Kidney (tissue), 14 donors: ENCODE measurements around the gene NTNG1. TPM values are rescaled to one million over a fixed set of nuclear protein-coding genes. Genes with fewer than 3 reads are reported as not detected.
A peak's percentile ranks its signal among the peaks of the same experiment; 100 is the strongest.

ENCODE experiments used
- DNase-seq, 5 donors: peaks; one replicate each; pipeline ENCODE4 v3.0.0-alpha.2; 2013 to 2020
- FAIRE-seq: peaks from 2 replicates; lab custom pipeline; 2012; peaks lifted over from hg19 to GRCh38; lab: Jason Lieb, UNC
- H3K27ac ChIP-seq, 2 donors: one replicate each; pipeline ENCODE4 v1.7.0; 2013; ENCODE audit warnings: low read depth in 2 of 2, low read length in 2 of 2, inconsistent platforms in 1 of 2
- H3K27me3 ChIP-seq: one replicate; pipeline ENCODE4 v1.7.1; 2013; ENCODE audit warnings: low read length, inconsistent platforms; ENCODE audit not compliant: control insufficient read depth, insufficient read depth
- H3K36me3 ChIP-seq, 3 donors: one replicate each; pipeline versions ENCODE4 v1.7.0 to v1.7.1; 2013; ENCODE audit warnings: low read length in 3 of 3, control low read depth in 1 of 3, inconsistent platforms in 1 of 3; ENCODE audit not compliant: insufficient read depth in 3 of 3, control insufficient read depth in 2 of 3
- H3K4me1 ChIP-seq, 3 donors: one replicate each; pipeline versions ENCODE4 v1.7.0 to v1.7.1; 2013; ENCODE audit warnings: low read length in 3 of 3, inconsistent platforms in 1 of 3, low read depth in 1 of 3; ENCODE audit not compliant: control insufficient read depth in 2 of 3, insufficient read depth in 2 of 3
- H3K4me3 ChIP-seq, 3 donors: one replicate each; pipeline versions ENCODE4 v1.7.0 to v1.8.1; 2013; ENCODE audit warnings: low read length in 3 of 3, control low read depth in 1 of 3, inconsistent platforms in 1 of 3
- H3K9ac ChIP-seq, 3 donors: one replicate each; pipeline versions ENCODE4 v1.7.0 to v1.7.1; 2013; ENCODE audit warnings: low read length in 3 of 3, control low read depth in 1 of 3, inconsistent platforms in 1 of 3
- H3K9me3 ChIP-seq, 3 donors: one replicate each; pipeline versions ENCODE4 v1.7.0 to v1.7.1; 2013; ENCODE audit warnings: low read length in 3 of 3, control low read depth in 1 of 3, inconsistent platforms in 1 of 3; ENCODE audit not compliant: control insufficient read depth in 2 of 3, insufficient read depth in 1 of 3
- intact Hi-C: fragments of 100-400 bp; cut with DNase I; formaldehyde crosslinking; loops from one replicate; pipeline ENCODE4 v1.11.1; 2022
- polyA plus RNA-seq: library from polyadenylated mRNA; stranded (reverse); fragments of 350-450 nt; fragmentation: Illumina TruSeq; extraction: RNeasy Lipid Tissue Mini Kit (QIAGEN cat#74804); gene quantifications from one replicate; pipeline ENCODE4 v1.2.3, GENCODE V29; 2014; ENCODE audit warnings: low read depth, low replicate concordance; ENCODE audit not compliant: insufficient read depth
- total RNA-seq: library from RNA; stranded (reverse); fragmentation: NEBNext Ultra II Directional; extraction: Animal tissue kit (Norgen Biotek cat#: 25700); gene quantifications from one replicate; pipeline ENCODE4 v1.2.1, GENCODE V29; 2021
- TF ChIP-seq, protein P1 (sequence below): IDR thresholded peaks from 3 replicates; pipeline ENCODE4 v1.5.1; 2012; ENCODE audit warnings: mild to moderate bottlenecking, moderate library complexity, borderline replicate concordance; ENCODE audit not compliant: insufficient read depth; ENCODE audit errors: extremely low read depth
- donor health status: control.
- donor health status: control.
- donor health status: control.
- donor health status: control.
- donor health status: control.
- donor health status: DM: yes; HTN: yes; CAD: no.
- donor health status: Normal renal cell carcinoma (clear cell type).

NTNG1 gene
- total and polyA plus RNA-seq, 2 donors from 2014 or later: 2.8 to 7.7 TPM

DNA sequence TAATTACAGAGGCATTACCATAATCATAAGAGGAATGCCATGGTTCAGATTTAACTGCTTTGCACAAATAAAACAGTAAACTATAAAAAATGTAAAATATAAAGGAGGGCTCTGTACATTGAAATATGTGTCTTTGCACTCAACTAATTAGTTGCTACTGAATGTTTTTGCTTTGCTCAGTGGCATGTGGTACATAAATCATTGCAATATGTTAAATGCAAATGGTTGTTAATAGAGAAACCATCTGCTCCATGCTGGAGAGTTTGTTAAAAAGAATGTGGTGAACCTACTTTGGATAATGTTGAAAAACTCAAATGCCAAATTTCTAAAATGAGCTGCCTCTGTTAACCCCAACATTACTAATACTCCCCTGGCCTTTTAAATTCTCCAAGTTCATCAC, 201.5 kb downstream of the NTNG1 start:
- no peak overlapping the region for H3K4me3 ChIP-seq
- H3K36me3 ChIP-seq: no peaks in the 10 kb centered on the region
- FAIRE-seq: no peak
- H3K27ac ChIP-seq: no peak overlapping the region
- TF ChIP-seq, protein P1, sequence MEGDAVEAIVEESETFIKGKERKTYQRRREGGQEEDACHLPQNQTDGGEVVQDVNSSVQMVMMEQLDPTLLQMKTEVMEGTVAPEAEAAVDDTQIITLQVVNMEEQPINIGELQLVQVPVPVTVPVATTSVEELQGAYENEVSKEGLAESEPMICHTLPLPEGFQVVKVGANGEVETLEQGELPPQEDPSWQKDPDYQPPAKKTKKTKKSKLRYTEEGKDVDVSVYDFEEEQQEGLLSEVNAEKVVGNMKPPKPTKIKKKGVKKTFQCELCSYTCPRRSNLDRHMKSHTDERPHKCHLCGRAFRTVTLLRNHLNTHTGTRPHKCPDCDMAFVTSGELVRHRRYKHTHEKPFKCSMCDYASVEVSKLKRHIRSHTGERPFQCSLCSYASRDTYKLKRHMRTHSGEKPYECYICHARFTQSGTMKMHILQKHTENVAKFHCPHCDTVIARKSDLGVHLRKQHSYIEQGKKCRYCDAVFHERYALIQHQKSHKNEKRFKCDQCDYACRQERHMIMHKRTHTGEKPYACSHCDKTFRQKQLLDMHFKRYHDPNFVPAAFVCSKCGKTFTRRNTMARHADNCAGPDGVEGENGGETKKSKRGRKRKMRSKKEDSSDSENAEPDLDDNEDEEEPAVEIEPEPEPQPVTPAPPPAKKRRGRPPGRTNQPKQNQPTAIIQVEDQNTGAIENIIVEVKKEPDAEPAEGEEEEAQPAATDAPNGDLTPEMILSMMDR: no peak
- peak in 1 of 5 donors; percentile 13 for DNase-seq
- no peak overlapping the region for H3K9ac ChIP-seq
- no peaks in the 10 kb centered on the region for H3K27me3 ChIP-seq
- H3K4me1 ChIP-seq: no peaks in the 10 kb centered on the region
- intact Hi-C loops: no loop called here
- no peaks in the 10 kb centered on the region for H3K9me3 ChIP-seq

DNA sequence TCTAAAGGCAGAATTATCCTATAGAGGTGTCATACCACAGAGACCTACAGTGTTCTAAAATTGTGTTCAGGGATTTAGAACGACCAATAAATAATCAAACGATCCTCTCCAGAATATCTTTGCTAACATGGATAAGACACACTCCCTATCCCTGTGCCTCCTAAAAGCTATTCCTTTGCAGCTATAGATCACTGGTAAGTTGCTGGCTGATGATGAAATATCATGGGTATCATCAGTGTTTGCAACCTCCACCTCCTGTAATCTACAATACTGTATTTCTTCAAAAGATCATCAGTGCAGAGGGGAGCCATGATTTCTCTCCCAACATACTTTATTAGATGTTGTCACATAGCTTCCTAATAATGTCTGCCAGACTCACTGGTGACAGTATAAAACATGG, 201.9 kb downstream of the NTNG1 start:
- H3K4me3 ChIP-seq: no peak overlapping the region
- no peaks in the 10 kb centered on the region for H3K36me3 ChIP-seq
- no peaks in the 10 kb centered on the region for H3K27me3 ChIP-seq
- DNase-seq (no peak), FAIRE-seq (no peak)
- H3K9me3 ChIP-seq: no peaks in the 10 kb centered on the region
- no peak overlapping the region for H3K9ac ChIP-seq
- no peak overlapping the region for H3K27ac ChIP-seq
- TF ChIP-seq, protein P1: no peak
- intact Hi-C loops: no loop called here
- H3K4me1 ChIP-seq: no peaks in the 10 kb centered on the region

DNA sequence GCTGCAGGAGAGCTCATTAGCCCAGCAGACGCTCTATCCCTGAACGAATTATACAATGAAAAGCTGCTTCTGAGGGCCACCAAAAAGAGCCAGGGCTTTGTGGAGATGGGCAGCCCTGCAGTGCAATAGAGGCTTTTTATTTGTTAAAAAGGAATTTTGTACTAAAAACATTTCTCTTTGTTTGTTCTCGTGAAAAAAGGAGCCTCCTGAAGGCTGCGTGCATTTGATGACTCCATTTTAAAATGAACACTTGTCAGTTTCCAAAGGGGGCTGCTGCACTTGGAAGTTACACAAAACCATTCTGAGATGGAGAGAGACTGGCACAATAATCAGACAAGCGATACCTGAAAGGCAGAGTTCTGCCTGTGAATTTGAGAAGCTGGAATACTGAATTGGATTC, 202.8 kb downstream of the NTNG1 start:
- no peak overlapping the region for H3K27ac ChIP-seq
- no peaks in the 10 kb centered on the region for H3K4me1 ChIP-seq
- no peak overlapping the region for H3K9ac ChIP-seq
- H3K4me3 ChIP-seq: no peak overlapping the region
- no peaks in the 10 kb centered on the region for H3K36me3 ChIP-seq
- TF ChIP-seq, protein P1: no peak
- no peaks in the 10 kb centered on the region for H3K9me3 ChIP-seq
- no peaks in the 10 kb centered on the region for H3K27me3 ChIP-seq
- intact Hi-C loops: no loop called here
- DNase-seq (no peak), FAIRE-seq (no peak)

DNA sequence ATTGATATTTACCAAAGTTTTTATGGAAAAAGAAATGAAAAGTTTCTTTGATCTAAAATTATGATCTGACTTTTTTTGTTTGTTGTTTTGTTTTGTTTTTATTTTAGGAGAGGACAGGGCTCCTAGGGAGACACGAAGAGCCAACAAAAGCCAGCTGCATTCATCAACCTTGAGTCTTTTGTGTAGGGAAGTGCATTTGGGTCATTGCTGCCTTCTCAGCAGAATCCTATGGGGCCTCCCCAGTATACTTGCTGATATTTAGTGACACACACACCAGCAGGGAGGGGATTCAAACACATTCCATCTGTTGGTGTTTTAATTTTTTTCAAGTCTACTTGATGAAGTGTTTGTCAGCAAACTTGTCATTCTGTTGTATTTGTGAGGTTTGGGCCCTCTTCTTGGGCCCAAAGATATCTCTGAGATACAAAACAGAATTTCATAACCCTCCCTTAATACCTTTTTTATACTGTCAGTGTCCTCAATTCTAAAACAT, 203.5 kb downstream of the NTNG1 start:
- FAIRE-seq: no peak
- TF ChIP-seq, protein P1: no peak

More for the DNA sequence above, 203.5 kb downstream of the NTNG1 start:
- no peak overlapping the region for H3K27ac ChIP-seq
- DNase-seq: peak in 1 of 5 donors; percentile 8
- intact Hi-C loops: no loop called here
- no peaks in the 10 kb centered on the region for H3K9me3 ChIP-seq
- no peak overlapping the region for H3K4me3 ChIP-seq
- H3K27me3 ChIP-seq: no peaks in the 10 kb centered on the region
- no peaks in the 10 kb centered on the region for H3K4me1 ChIP-seq
- H3K9ac ChIP-seq: no peak overlapping the region
- no peaks in the 10 kb centered on the region for H3K36me3 ChIP-seq
